ENCODE results near the gene SPTB.

- no peak for TF ChIP-seq CTCF (IDR thresholded peaks at IDR 0.05; ENCODE audit: low read depth, low read length)
- no peak for TF ChIP-seq POLR2A (IDR thresholded peaks at IDR 0.05; ENCODE audit: extremely low read depth, insufficient read length)
- TF ChIP-seq MAX (IDR thresholded peaks at IDR 0.05; ENCODE audit: low read depth, low read length), result no peak
- TF ChIP-seq MYC (IDR thresholded peaks at IDR 0.05; ENCODE audit: low read depth, low read length), result no peak
Observed at GRCh38 chr14:64834965-64835364, 44.7 kb downstream of the SPTB start.
